Skin epidermis (tissue), 12 donors: Measurements from ENCODE around the gene LENG9.

Experiments
- H3K27ac ChIP-seq, 21 experiments: fragments of 200-600 bp; sonication (generic) in 11 of 21; one replicate each; pipeline ENCODE4 v1.5.0; 2020; ENCODE audit warnings: mild to moderate bottlenecking in 3 of 21, inconsistent platforms in 2 of 21, moderate library complexity in 2 of 21
- H3K4me3 ChIP-seq, 7 experiments: fragments of 200-600 bp; sonication (generic) in 2 of 7; one replicate each; pipeline ENCODE4 v1.5.0; 2020; ENCODE audit warnings: inconsistent platforms in 2 of 7, mild to moderate bottlenecking in 2 of 7, moderate library complexity in 1 of 7

Gene LENG9

GRCh38 chr19:54461613-54462012 is 2.0 kb downstream of the LENG9 start:
- H3K27ac ChIP-seq, result peak overlapping the region in 6 of 21 experiments; percentile 14 to 99 (median 98)
- H3K4me3 ChIP-seq, result peak overlapping the region in 1 of 7 experiments; percentile 66

- Histone ChIP-seq H3K27ac (peak overlapping the region in 2 of 21 experiments; percentile 14 to 98), H3K4me3 (no peak overlapping the region)
These were observed 2.4 kb downstream of the LENG9 start for GRCh38 chr19:54461210-54461609.

GRCh38 chr19:54460230-54461005 is 3.2 kb downstream of the LENG9 start:
- peak overlapping the region in 4 of 21 experiments; percentile 14 to 26 (median 16) for H3K27ac ChIP-seq
- no peak overlapping the region for H3K4me3 ChIP-seq

- H3K4me3 ChIP-seq, result no peak overlapping the region
- peak overlapping the region in 3 of 21 experiments; percentile 10 to 26 (median 17) for H3K27ac ChIP-seq
These were observed 4.0 kb downstream of the LENG9 start for GRCh38 chr19:54459282-54460229.

- Histone ChIP-seq H3K4me3 (no peak overlapping the region), H3K27ac (no peak overlapping the region)
These were observed 4.8 kb downstream of the LENG9 start for GRCh38 chr19:54458648-54459281.

- H3K27ac ChIP-seq, result no peak overlapping the region
- H3K4me3 ChIP-seq, result no peak overlapping the region
These were observed 5.6 kb downstream of the LENG9 start for GRCh38 chr19:54457773-54458647.

GRCh38 chr19:54456423-54457373 is 6.9 kb downstream of the LENG9 start:
- H3K27ac ChIP-seq, result no peak overlapping the region
- H3K4me3 ChIP-seq, result no peak overlapping the region

- no peak overlapping the region for H3K4me3 ChIP-seq
- H3K27ac ChIP-seq, result no peak overlapping the region
These were observed 7.7 kb downstream of the LENG9 start for GRCh38 chr19:54455786-54456422.

- H3K27ac ChIP-seq, result no peak overlapping the region
- no peak overlapping the region for H3K4me3 ChIP-seq
These were observed 8.6 kb downstream of the LENG9 start for GRCh38 chr19:54454781-54455675.

GRCh38 chr19:54453921-54454780 is 9.4 kb downstream of the LENG9 start:
- H3K4me3 ChIP-seq, result no peak overlapping the region
- H3K27ac ChIP-seq, result no peak overlapping the region

GRCh38 chr19:54452626-54453025 is 11.0 kb downstream of the LENG9 start:
- H3K27ac ChIP-seq, result no peak overlapping the region
- H3K4me3 ChIP-seq, result no peak overlapping the region

GRCh38 chr19:54451997-54452396 is 11.6 kb downstream of the LENG9 start:
- H3K4me3 ChIP-seq, result no peak overlapping the region
- H3K27ac ChIP-seq, result peak overlapping the region in 1 of 21 experiments; percentile 11

GRCh38 chr19:54451331-54451871 is 12.2 kb downstream of the LENG9 start:
- Histone ChIP-seq H3K4me3 (no peak overlapping the region), H3K27ac (peak overlapping the region in 5 of 21 experiments; percentile 5 to 99 (median 44))

GRCh38 chr19:54449701-54450069 is 13.9 kb downstream of the LENG9 start:
- Histone ChIP-seq H3K27ac (peak overlapping the region; percentile 87 to 99 (median 97)), H3K4me3 (peak overlapping the region; percentile 62 to 94 (median 89))
